Erythroblast (primary cell): ENCODE measurements around the gene ASB9.

Experiments used
- GATA1 ChIP-seq: IDR thresholded peaks from 2 replicates; pipeline ENCODE4 v1.6.1; 2011; ENCODE audit warnings: low read depth, mild to moderate bottlenecking, control low read depth, low read length, moderate library complexity
- POLR2A ChIP-seq: IDR thresholded peaks from 2 replicates; pipeline ENCODE4 v1.6.1; 2011; ENCODE audit warnings: mild to moderate bottlenecking, low read length

DNA sequence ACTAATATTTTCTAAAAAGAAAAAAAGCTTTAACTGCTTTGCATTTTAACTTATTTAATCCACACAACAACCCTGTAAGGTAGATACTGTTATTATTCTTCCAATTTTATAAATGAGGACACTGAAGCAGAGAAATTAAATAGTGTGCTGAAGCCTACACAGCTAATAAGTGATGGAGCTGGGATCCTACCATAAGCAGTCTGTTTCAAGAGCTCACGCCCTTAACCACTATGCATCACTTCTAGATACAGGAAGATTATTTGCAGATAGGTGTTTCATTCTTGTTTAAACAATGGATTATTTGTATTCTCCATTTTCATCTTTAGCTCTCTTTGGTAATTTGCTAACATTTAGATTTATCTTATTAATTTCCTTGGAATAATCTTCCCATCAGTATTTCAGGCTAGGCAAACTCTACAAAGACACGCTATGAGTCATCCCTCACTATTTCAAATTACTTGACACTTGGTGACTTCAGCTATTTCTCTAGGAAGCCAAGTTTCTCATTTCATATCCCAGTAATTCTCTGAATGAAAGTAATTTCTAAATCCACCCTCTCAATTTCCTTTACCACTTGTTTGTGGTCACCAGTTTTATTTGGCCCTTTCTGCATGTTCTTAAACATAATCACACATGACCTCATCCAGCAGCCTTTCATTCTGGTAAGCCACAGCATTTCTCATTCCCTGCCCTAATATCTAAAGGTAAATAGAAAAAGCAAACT is 67.3 kb downstream of the ASB9 start:
- TF ChIP-seq POLR2A (no peak), GATA1 (no peak)
